ENCODE results near the gene CGNL1.

CGNL1 gene

DNA sequence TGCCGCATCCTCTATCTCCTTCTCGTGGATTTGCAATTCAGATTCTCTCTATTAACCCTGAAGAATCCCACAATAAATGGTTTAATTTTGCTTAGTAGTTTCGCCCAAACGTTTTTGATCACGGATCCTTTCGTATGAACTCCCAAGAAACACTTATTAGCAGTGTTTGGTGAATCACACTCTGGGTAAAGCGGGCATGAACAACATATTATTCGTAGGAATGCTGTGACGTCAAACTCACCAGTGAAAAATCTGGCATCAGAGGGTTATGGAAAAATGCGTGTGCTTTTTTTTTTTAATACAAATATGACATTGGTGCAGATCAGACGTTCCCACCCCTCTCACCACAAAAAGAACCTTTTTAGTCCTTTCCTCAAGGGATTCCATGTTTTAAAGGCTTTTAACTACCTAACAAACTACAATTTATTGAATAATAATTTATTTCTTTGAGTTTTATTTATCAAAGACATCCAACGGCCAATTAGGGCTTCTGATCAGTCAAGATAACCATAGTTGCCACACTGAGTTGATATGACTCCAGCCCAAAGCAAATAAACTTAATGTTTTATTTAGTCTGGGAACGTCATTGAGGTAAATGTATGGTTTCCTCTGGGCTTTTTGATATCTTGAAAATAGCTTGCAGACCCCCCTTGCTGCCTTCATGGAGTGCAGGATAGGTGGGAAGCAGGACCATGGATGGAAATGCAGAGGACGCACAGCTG is 45.5 kb upstream of the CGNL1 start:
- no peak for DNase-seq (ENCODE audit: low read depth)
- TF ChIP-seq, protein P1, sequence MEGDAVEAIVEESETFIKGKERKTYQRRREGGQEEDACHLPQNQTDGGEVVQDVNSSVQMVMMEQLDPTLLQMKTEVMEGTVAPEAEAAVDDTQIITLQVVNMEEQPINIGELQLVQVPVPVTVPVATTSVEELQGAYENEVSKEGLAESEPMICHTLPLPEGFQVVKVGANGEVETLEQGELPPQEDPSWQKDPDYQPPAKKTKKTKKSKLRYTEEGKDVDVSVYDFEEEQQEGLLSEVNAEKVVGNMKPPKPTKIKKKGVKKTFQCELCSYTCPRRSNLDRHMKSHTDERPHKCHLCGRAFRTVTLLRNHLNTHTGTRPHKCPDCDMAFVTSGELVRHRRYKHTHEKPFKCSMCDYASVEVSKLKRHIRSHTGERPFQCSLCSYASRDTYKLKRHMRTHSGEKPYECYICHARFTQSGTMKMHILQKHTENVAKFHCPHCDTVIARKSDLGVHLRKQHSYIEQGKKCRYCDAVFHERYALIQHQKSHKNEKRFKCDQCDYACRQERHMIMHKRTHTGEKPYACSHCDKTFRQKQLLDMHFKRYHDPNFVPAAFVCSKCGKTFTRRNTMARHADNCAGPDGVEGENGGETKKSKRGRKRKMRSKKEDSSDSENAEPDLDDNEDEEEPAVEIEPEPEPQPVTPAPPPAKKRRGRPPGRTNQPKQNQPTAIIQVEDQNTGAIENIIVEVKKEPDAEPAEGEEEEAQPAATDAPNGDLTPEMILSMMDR (conservative IDR thresholded peaks at IDR 0.05; ENCODE audit: control insufficient read depth, insufficient read depth, low read depth, low read length), result no peak
- no peak overlapping the region for H3K4me3 ChIP-seq (ENCODE audit: control insufficient read depth, low read depth, low read length)

DNA sequence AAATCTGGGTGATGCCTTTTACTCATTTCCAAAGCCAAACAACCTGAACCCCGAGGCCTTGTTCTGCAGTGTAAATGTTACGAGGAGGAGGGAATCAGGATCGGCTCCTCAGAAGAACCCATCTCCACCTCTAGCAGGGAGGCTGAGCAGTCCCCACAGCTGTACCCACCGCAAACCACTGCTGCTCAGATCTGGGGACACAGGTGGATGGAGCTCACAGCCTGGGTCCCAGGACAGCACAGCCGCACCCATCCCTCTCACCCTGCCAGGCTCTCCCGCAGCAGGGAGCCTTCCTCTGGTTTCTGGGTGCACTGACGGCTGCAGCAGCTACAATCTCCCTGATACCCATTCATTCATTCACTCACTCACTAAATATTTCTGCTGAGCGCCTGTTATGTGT is 44.0 kb upstream of the CGNL1 start:
- H3K4me3 ChIP-seq (ENCODE audit: control insufficient read depth, low read depth, low read length), result no peak overlapping the region
- DNase-seq (ENCODE audit: low read depth), result no peak
- TF ChIP-seq, protein P1 (conservative IDR thresholded peaks at IDR 0.05; ENCODE audit: control insufficient read depth, insufficient read depth, low read depth, low read length), result no peak

DNA sequence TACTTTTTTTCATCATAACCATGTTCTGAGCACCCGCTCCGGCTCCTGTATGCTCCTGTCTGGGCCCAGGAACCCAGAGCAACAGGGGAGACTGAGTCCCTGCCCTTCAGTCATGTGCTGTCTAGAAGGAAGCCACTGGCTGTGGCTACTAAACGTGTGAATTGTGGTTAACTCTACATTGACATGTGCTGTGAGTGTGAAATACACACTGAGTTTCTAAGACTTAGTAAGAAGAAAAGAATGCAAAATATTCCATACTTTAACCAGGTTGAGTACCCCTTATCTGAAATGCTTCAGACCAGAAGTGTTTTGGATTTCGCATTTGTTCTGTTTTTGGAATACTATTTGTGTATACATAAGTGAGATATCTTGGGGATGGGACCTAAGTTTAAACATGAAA is 42.8 kb upstream of the CGNL1 start:
- no peak for DNase-seq (ENCODE audit: low read depth)
- no peak overlapping the region for H3K4me3 ChIP-seq (ENCODE audit: control insufficient read depth, low read depth, low read length)
- TF ChIP-seq, protein P1 (conservative IDR thresholded peaks at IDR 0.05; ENCODE audit: control insufficient read depth, insufficient read depth, low read depth, low read length), result no peak

DNA sequence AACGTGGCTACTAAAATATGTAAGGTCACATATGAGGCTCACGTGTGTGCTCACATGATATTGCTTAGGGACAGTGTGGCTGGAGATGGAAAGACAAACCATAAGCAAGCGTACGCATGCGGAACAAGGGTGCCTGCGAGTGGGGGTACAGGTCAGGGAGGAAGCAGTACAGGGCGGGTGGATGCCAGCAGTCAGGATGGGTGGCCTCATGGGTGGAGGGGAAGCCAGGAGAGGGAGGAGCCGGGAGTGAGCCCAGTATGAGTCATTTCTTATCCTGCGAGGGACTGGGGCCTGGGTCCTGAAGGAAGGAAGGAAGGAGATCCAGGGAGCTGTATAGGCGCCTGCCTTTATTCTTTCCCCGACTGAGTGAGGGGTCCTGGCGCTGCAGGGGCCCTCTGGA is 42.0 kb upstream of the CGNL1 start:
- peak; percentile 21 for DNase-seq (ENCODE audit: low read depth)
- TF ChIP-seq, protein P1 (conservative IDR thresholded peaks at IDR 0.05; ENCODE audit: control insufficient read depth, insufficient read depth, low read depth, low read length), result no peak

DNA sequence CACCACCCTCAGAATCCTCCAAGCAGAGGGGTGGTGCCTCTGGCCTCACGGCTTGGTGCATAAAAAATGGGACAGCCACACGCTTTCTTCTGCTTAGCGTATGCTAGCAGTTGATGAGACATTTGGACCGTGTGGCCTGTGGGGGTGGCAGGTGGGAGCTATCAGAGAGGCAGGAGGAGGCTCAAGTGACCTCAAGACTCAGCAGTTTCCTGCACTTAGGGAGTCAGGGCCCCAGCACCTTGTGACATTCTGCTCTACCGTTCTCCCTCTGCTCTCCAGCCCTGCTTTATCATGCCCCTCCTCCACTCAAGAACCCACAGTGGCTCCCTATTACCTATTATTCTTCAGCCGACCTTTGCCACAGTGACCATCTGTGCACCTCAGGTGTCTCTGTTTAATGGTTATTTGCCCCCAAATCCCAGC is 41.0 kb upstream of the CGNL1 start:
- H3K4me3 ChIP-seq (ENCODE audit: control insufficient read depth, low read depth, low read length), result no peak overlapping the region
- TF ChIP-seq, protein P1 (conservative IDR thresholded peaks at IDR 0.05; ENCODE audit: control insufficient read depth, insufficient read depth, low read depth, low read length), result no peak
- DNase-seq (ENCODE audit: low read depth), result no peak

More for the DNA sequence above, 42.0 kb upstream of the CGNL1 start:
- H3K4me3 ChIP-seq (ENCODE audit: control insufficient read depth, low read depth, low read length), result no peak overlapping the region

DNA sequence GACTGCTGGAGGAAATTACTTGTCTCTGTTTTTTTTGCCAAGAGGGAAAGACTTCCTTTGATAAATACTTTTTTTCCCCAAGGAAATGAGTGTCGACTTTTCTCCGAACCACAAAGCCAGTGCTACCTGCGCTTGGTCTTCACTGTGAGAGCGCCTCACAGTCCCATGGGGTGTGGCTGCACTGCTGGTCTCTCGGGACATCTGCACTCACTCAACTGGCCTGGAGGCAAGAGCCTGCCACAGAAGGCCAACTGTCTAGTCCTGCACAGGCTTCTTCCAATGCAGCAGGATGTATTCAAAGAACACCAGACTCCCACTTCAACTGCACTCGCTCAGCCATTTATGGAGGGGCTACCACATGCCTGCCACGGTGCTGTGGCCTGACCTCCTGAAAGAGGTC is 40.6 kb upstream of the CGNL1 start:
- TF ChIP-seq, protein P1 (conservative IDR thresholded peaks at IDR 0.05; ENCODE audit: control insufficient read depth, insufficient read depth, low read depth, low read length), result no peak
- no peak for DNase-seq (ENCODE audit: low read depth)
- no peak overlapping the region for H3K4me3 ChIP-seq (ENCODE audit: control insufficient read depth, low read depth, low read length)
